ENCODE results near the gene ST7. TPM values are rescaled to one million over a fixed set of nuclear protein-coding genes. Genes with fewer than 3 reads are reported as not detected.

ST7 gene
- total RNA-seq, 1 experiment from 2014 or later, result 12.9 TPM

DNA sequence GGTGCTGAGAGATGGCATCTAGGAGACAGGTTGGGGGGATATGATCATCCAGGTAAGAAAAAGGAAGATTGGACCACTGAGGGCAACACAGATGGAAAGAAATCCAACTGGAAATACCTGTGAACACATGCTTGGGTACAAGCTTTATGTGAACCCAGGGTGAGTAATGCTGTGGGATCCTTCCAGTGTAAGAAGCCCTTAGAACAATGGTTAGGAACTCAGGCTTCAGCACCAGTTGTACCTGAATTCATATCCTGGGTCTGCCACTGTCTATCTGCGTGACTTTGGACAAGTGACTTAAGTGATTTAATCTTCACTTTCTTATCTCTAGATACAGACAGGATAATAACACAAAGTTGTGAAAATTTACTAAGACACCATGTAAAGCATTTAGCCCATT, 131.0 kb downstream of the ST7 start:
- no peaks in the 10 kb centered on the region for H3K27me3 Mint-ChIP-seq (ENCODE audit: low read depth)
- H2AFZ ChIP-seq (ENCODE audit: low read length), result no peak overlapping the region
- no peaks in the 10 kb centered on the region for H3K4me1 ChIP-seq (ENCODE audit: insufficient read depth, low read length)
- H3K9me3 Mint-ChIP-seq, result no peaks in the 10 kb centered on the region
- H3K27ac ChIP-seq (ENCODE audit: insufficient read length, low read depth, low read length), result no peak overlapping the region
- H2BK120ac ChIP-seq (ENCODE audit: low read depth, low read length, poor library complexity, severe bottlenecking), result no peak overlapping the region
- no peak overlapping the region for H3K4ac ChIP-seq (ENCODE audit: low read depth, low read length)
- no peak overlapping the region for H2BK20ac ChIP-seq (ENCODE audit: low read depth, low read length, poor library complexity, severe bottlenecking)
- no peak overlapping the region for H2BK15ac ChIP-seq (ENCODE audit: low read depth, low read length)
- no peak overlapping the region for H3K18ac ChIP-seq (ENCODE audit: insufficient read length, low read depth, low read length)
- no CpG with 5 or more reads among the region's 1 CpG for WGBS (ENCODE audit: extremely low coverage, insufficient read length, low lambda C conversion rate)
- H3K9ac ChIP-seq (ENCODE audit: extremely low read depth, insufficient read length, low read length), result no peak overlapping the region
- H2BK12ac ChIP-seq (ENCODE audit: insufficient read length, low read depth, low read length), result no peak overlapping the region
- H3K23me2 ChIP-seq (ENCODE audit: insufficient read length, low read depth, low read length, poor library complexity, severe bottlenecking), result no peaks in the 10 kb centered on the region
- no peaks in the 10 kb centered on the region for H4K20me1 ChIP-seq (ENCODE audit: control insufficient read depth, insufficient read depth, insufficient read length)
- H3K4me1 Mint-ChIP-seq, result peaks cover 4 to 5% of the 10 kb centered on the region in 2 experiments; a peak in 2 of 4 replicates
- no peak for DNase-seq
- no peaks in the 10 kb centered on the region for H3K79me1 ChIP-seq (ENCODE audit: insufficient read depth, low read depth, low read length, poor library complexity, severe bottlenecking)
- H4K8ac ChIP-seq (replicated peaks; ENCODE audit: insufficient read length, low read depth, low read length), result no peak overlapping the region
- H4K5ac ChIP-seq (ENCODE audit: insufficient read length, low read depth, low read length), result no peak overlapping the region
- H3T11ph ChIP-seq (ENCODE audit: low read length), result no peak overlapping the region
- no peak overlapping the region for H4K91ac ChIP-seq (ENCODE audit: insufficient read length, low read depth, low read length)
- no peak overlapping the region for H3K23ac ChIP-seq (ENCODE audit: insufficient read length, low read depth, low read length)
- no peak overlapping the region for H3K4me3 Mint-ChIP-seq
- no peak overlapping the region for H2AK5ac ChIP-seq (ENCODE audit: insufficient read length, low read length)
- no peak overlapping the region; a peak in 1 of 7 replicates for H3K27ac Mint-ChIP-seq
- H3K14ac ChIP-seq (ENCODE audit: insufficient read depth, low read length), result no peak overlapping the region
- no peaks in the 10 kb centered on the region for H3K36me3 Mint-ChIP-seq (ENCODE audit: insufficient read depth in 1 of 3, low read depth in 3 of 3)
- H2BK5ac ChIP-seq (ENCODE audit: insufficient read length, low read length), result no peak overlapping the region
- H3K4me2 ChIP-seq (ENCODE audit: insufficient read depth, insufficient read length, low read length), result no peak overlapping the region
- H3K56ac ChIP-seq (ENCODE audit: insufficient read length, low read depth, low read length), result no peak overlapping the region
- no peaks in the 10 kb centered on the region for H3K27me3 ChIP-seq (ENCODE audit: insufficient read depth, low read length)
- no peak for TF ChIP-seq CTCF (conservative IDR thresholded peaks at IDR 0.05)
- H3K9me3 ChIP-seq (ENCODE audit: control insufficient read depth, low read depth, low read length), result no peaks in the 10 kb centered on the region
- peaks cover 5% of the 10 kb centered on the region; the same call in 1 of the 2 replicates for H3K79me2 ChIP-seq (ENCODE audit: insufficient read depth, low read length)
